Keratinocyte (primary cell): ENCODE data around the gene CS.

ENCODE experiments used
- CTCF ChIP-seq, 3 experiments: IDR thresholded peaks in 1 of 3; conservative IDR thresholded peaks in 1 of 3; optimal IDR thresholded peaks in 1 of 3; 2 replicates in 2 of 3; 3 replicates in 1 of 3; pipeline versions ENCODE3 to v1.5.1; 2011; ENCODE audit warnings: low read length in 3 of 3, mild to moderate bottlenecking in 3 of 3, moderate library complexity in 2 of 3, control low read depth in 1 of 3, inconsistent platforms in 1 of 3; ENCODE audit not compliant: insufficient read depth in 2 of 3; ENCODE audit errors: extremely low read depth in 1 of 3
- EZH2 ChIP-seq: IDR thresholded peaks from one replicate; pipeline ENCODE4 v1.6.1; 2012; ENCODE audit warnings: inconsistent platforms, mild to moderate bottlenecking, low read length, moderate library complexity

GRCh38 chr12:56278905-56279304 is 21.2 kb downstream of the CS start:
- TF ChIP-seq CTCF (optimal IDR thresholded peaks at IDR 0.05 in 1 of 3, IDR thresholded peaks at IDR 0.05 in 1 of 3, conservative IDR thresholded peaks at IDR 0.05 in 1 of 3; ENCODE audit: extremely low read depth in 1 of 3, insufficient read depth in 2 of 3, low read length in 3 of 3) = no peak
- no peak for TF ChIP-seq EZH2
